Endothelial cell (in vitro differentiated cells): ENCODE data around the gene DOHH. TPM values are rescaled to one million over a fixed set of nuclear protein-coding genes. Genes with fewer than 3 reads are reported as not detected.

Experiments
- DNase-seq: peaks from one replicate; pipeline ENCODE4 v3.0.0; 2021; ENCODE audit warnings: low spot score
- H3K27ac Mint-ChIP-seq: one replicate; pipeline ENCODE4 v1.8.0; 2021; ENCODE audit warnings: mixed read lengths, inconsistent platforms; ENCODE audit not compliant: unreplicated experiment
- H3K27me3 Mint-ChIP-seq: one replicate; pipeline ENCODE4 v1.8.0; 2021; ENCODE audit warnings: mild to moderate bottlenecking, moderate library complexity, mixed read lengths, inconsistent platforms; ENCODE audit not compliant: unreplicated experiment
- H3K36me3 Mint-ChIP-seq: one replicate; pipeline ENCODE4 v1.8.0; 2021; ENCODE audit warnings: mild to moderate bottlenecking, low read depth, mixed read lengths, inconsistent platforms; ENCODE audit not compliant: unreplicated experiment
- H3K4me1 Mint-ChIP-seq: one replicate; pipeline ENCODE4 v1.8.0; 2021; ENCODE audit warnings: mild to moderate bottlenecking, mixed read lengths, inconsistent platforms; ENCODE audit not compliant: unreplicated experiment
- H3K4me3 Mint-ChIP-seq: one replicate; pipeline ENCODE4 v1.8.0; 2021; ENCODE audit warnings: mild to moderate bottlenecking, mixed read lengths, inconsistent platforms; ENCODE audit not compliant: unreplicated experiment
- H3K9me3 Mint-ChIP-seq: one replicate; pipeline ENCODE4 v1.8.0; 2021; ENCODE audit warnings: mixed read lengths, inconsistent platforms; ENCODE audit not compliant: unreplicated experiment
- CTCF ChIP-seq: fragments of 200-600 bp; sonication (generic); IDR thresholded peaks from one replicate; pipeline ENCODE4 v1.5.0; 2021; ENCODE audit warnings: antibody characterized with exemption; ENCODE audit not compliant: unreplicated experiment
- total RNA-seq: library from RNA; stranded (reverse); fragmentation: NEBNext Ultra II Directional; extraction: Animal tissue kit (Norgen Biotek cat#: 25700); gene quantifications from one replicate; pipeline ENCODE4 v1.2.1, GENCODE V29; 2021; ENCODE audit not compliant: unreplicated experiment

DOHH gene
- total RNA-seq, 1 donor from 2014 or later = 8.7 TPM

- peaks cover 9% of the 10 kb centered on the region for H3K36me3 Mint-ChIP-seq
- no peak for DNase-seq
- H3K4me1 Mint-ChIP-seq = no peaks in the 10 kb centered on the region
- no peak overlapping the region for H3K4me3 Mint-ChIP-seq
- H3K27me3 Mint-ChIP-seq = peaks cover 6% of the 10 kb centered on the region
- H3K27ac Mint-ChIP-seq = no peak overlapping the region
- no peak for TF ChIP-seq CTCF
- H3K9me3 Mint-ChIP-seq = no peaks in the 10 kb centered on the region
These were observed 26.9 kb upstream of the DOHH start for GRCh38 chr19:3527238-3527910.

- no peaks in the 10 kb centered on the region for H3K9me3 Mint-ChIP-seq
- H3K4me1 Mint-ChIP-seq = no peaks in the 10 kb centered on the region
- H3K4me3 Mint-ChIP-seq = no peak overlapping the region
- H3K27ac Mint-ChIP-seq = no peak overlapping the region
- peak; percentile 15 for TF ChIP-seq CTCF
- H3K27me3 Mint-ChIP-seq = peaks cover 5% of the 10 kb centered on the region
- H3K36me3 Mint-ChIP-seq = peaks cover 9% of the 10 kb centered on the region
- no peak for DNase-seq
These were observed 26.2 kb upstream of the DOHH start for GRCh38 chr19:3526507-3527237.

GRCh38 chr19:3524904-3525451 is 24.5 kb upstream of the DOHH start:
- H3K36me3 Mint-ChIP-seq = peaks cover 3% of the 10 kb centered on the region
- H3K4me3 Mint-ChIP-seq = peak overlapping the region; percentile 47
- no peak for DNase-seq
- no peaks in the 10 kb centered on the region for H3K9me3 Mint-ChIP-seq
- H3K4me1 Mint-ChIP-seq = no peaks in the 10 kb centered on the region
- H3K27ac Mint-ChIP-seq = no peak overlapping the region
- no peak for TF ChIP-seq CTCF
- H3K27me3 Mint-ChIP-seq = peaks cover 3% of the 10 kb centered on the region

GRCh38 chr19:3524078-3524842 is 23.8 kb upstream of the DOHH start:
- TF ChIP-seq CTCF = no peak
- H3K27me3 Mint-ChIP-seq = peaks cover 3% of the 10 kb centered on the region
- peak overlapping the region; percentile 47 for H3K4me3 Mint-ChIP-seq
- no peak for DNase-seq
- H3K27ac Mint-ChIP-seq = no peak overlapping the region
- H3K36me3 Mint-ChIP-seq = peaks cover 3% of the 10 kb centered on the region
- no peaks in the 10 kb centered on the region for H3K4me1 Mint-ChIP-seq
- no peaks in the 10 kb centered on the region for H3K9me3 Mint-ChIP-seq
